Liver (tissue), 9 donors: ENCODE data around the gene SLC25A13. TPM values are rescaled to one million over a fixed set of nuclear protein-coding genes. Genes with fewer than 3 reads are reported as not detected.

Source experiments
- DNase-seq: peaks from one replicate; pipeline ENCODE4 v3.0.0-alpha.2; 2017; ENCODE audit warnings: low spot score
- H3K27ac ChIP-seq, 2 donors: one replicate each; pipeline ENCODE4 v1.7.0; 2013; ENCODE audit warnings: inconsistent platforms in 2 of 2, low read length in 2 of 2, control low read depth in 1 of 2, low read depth in 1 of 2, mild to moderate bottlenecking in 1 of 2
- H3K27me3 ChIP-seq, 4 donors: one replicate each; pipeline versions ENCODE4 v1.6.1 to v1.7.0; 2013; ENCODE audit warnings: low read length in 3 of 4, inconsistent platforms in 1 of 4, mild to moderate bottlenecking in 1 of 4, moderate library complexity in 1 of 4; ENCODE audit not compliant: control insufficient read depth in 4 of 4, insufficient read depth in 4 of 4
- H3K36me3 ChIP-seq, 4 donors: one replicate each; pipeline versions ENCODE4 v1.6.1 to v1.7.0; 2013; ENCODE audit warnings: low read length in 3 of 4, mild to moderate bottlenecking in 3 of 4, low read depth in 1 of 4, moderate library complexity in 1 of 4; ENCODE audit not compliant: control insufficient read depth in 4 of 4, insufficient read depth in 3 of 4
- H3K4me1 ChIP-seq, 4 donors: one replicate each; pipeline versions ENCODE4 v1.6.1 to v1.7.0; 2013; ENCODE audit warnings: low read length in 3 of 4, mild to moderate bottlenecking in 3 of 4, moderate library complexity in 1 of 4; ENCODE audit not compliant: control insufficient read depth in 4 of 4, insufficient read depth in 4 of 4
- H3K4me3 ChIP-seq, 3 donors: one replicate each; pipeline versions ENCODE4 v1.6.1 to v1.7.0; 2013; ENCODE audit warnings: low read length in 3 of 3, control low read depth in 1 of 3, low read depth in 1 of 3, mild to moderate bottlenecking in 1 of 3
- H3K9ac ChIP-seq, 2 donors: one replicate each; pipeline ENCODE4 v1.7.0; 2013; ENCODE audit warnings: low read length in 2 of 2, mild to moderate bottlenecking in 2 of 2, moderate library complexity in 2 of 2, control low read depth in 1 of 2, low read depth in 1 of 2
- H3K9me3 ChIP-seq, 4 donors: one replicate each; pipeline versions ENCODE4 v1.6.1 to v1.7.0; 2013; ENCODE audit warnings: low read length in 3 of 4; ENCODE audit not compliant: control insufficient read depth in 4 of 4
- CTCF ChIP-seq: fragments of 150-350 bp; IDR thresholded peaks from 2 replicates; pipeline ENCODE4 v1.5.1; 2017; ENCODE audit warnings: improper control_type of control experiment, low read depth, low read length; ENCODE audit not compliant: missing input control
- FOXA1 ChIP-seq: IDR thresholded peaks from 2 replicates; pipeline ENCODE4 v1.6.1; 2016; ENCODE audit warnings: antibody characterized with exemption
- GABPA ChIP-seq, 2 donors: IDR thresholded peaks in 1 of 2; conservative IDR thresholded peaks in 1 of 2; 2 replicates each; pipeline ENCODE4 v1.6.1; 2016; ENCODE audit warnings: antibody characterized with exemption in 2 of 2, mild to moderate bottlenecking in 1 of 2, moderate library complexity in 1 of 2
- HNF4G ChIP-seq: IDR thresholded peaks from 2 replicates; pipeline ENCODE4 v1.6.1; 2016; ENCODE audit warnings: antibody characterized with exemption
- MAX ChIP-seq: IDR thresholded peaks from 2 replicates; pipeline ENCODE4 v1.6.1; 2016; ENCODE audit warnings: antibody characterized with exemption
- RAD21 ChIP-seq, 2 donors: IDR thresholded peaks; 2 replicates each; pipeline ENCODE4 v1.6.1; 2016; ENCODE audit warnings: antibody characterized with exemption in 2 of 2, mild to moderate bottlenecking in 2 of 2
- REST ChIP-seq: IDR thresholded peaks from 2 replicates; pipeline ENCODE4 v1.6.1; 2016; ENCODE audit warnings: antibody characterized with exemption, mild to moderate bottlenecking
- TAF1 ChIP-seq: conservative IDR thresholded peaks from 2 replicates; pipeline ENCODE4 v1.6.1; 2016; ENCODE audit warnings: antibody characterized with exemption, mild to moderate bottlenecking
- YY1 ChIP-seq: IDR thresholded peaks from 2 replicates; pipeline ENCODE4 v1.6.1; 2016; ENCODE audit warnings: antibody characterized with exemption, mild to moderate bottlenecking
- ZBTB33 ChIP-seq: IDR thresholded peaks from 2 replicates; pipeline ENCODE4 v1.6.1; 2016; ENCODE audit warnings: antibody characterized with exemption
- WGBS: extraction: QIAGEN DNeasy Blood & Tissue Kit; methylation state at CpG from one replicate; pipeline ENCODE4 v1.1.7; 2013; 5-methylcytosine and 5-hydroxymethylcytosine counted together
- polyA plus RNA-seq, 2 donors: library from polyadenylated mRNA; stranded (reverse) in 1 of 2; unstranded in 1 of 2; fragments of 200-250 nt in 1 of 2; fragments of >200 nt in 1 of 2; fragmentation: Nextera tagmentation in 1 of 2; extraction: Ambion mirVana in 1 of 2; gene quantifications; one replicate each; pipeline versions ENCODE4 v1.2.1 to v1.2.3, GENCODE V29; 2013 to 2015
- total RNA-seq, 2 donors: library from RNA; depleted of rRNA; stranded (reverse); fragments of >200 nt; gene quantifications; one replicate each; pipeline ENCODE4 v1.2.3, GENCODE V29; 2014
- donor health status: healthy.
- donor health status: healthy.
- donor health status: healthy.
- donor health status: healthy.
- donor health status: healthy.

The SLC25A13 gene
- total and polyA plus RNA-seq, 4 donors = 45.6 to 116 (median 63.9) TPM

GRCh38 chr7:96246919-96247318 is 75.0 kb downstream of the SLC25A13 start:
- Histone ChIP-seq H3K9ac (no peak overlapping the region), H3K4me3 (no peak overlapping the region), H3K4me1 (peaks cover 6 to 34% (median 21%) of the 10 kb centered on the region in 4 donors), H3K9me3 (no peaks in the 10 kb centered on the region), H3K27me3 (no peaks in the 10 kb centered on the region), H3K36me3 (no peaks in the 10 kb centered on the region), H3K27ac (no peak overlapping the region)
- 95% methylated on average over 3 of the region's 3 CpGs for WGBS
- no peak for DNase-seq
- TF ChIP-seq MAX = no peak
- TF ChIP-seq RAD21 (IDR thresholded peaks at IDR 0.05) = no peak
- no peak for TF ChIP-seq HNF4G
- no peak for TF ChIP-seq CTCF
- TF ChIP-seq ZBTB33 = no peak

- H3K27ac ChIP-seq = no peak overlapping the region
- no peak for TF ChIP-seq YY1
- TF ChIP-seq REST = no peak
- TF ChIP-seq TAF1 = no peak
- TF ChIP-seq FOXA1 = no peak
- TF ChIP-seq HNF4G = no peak
- no peak for TF ChIP-seq GABPA (IDR thresholded peaks at IDR 0.05 in 1 of 2, conservative IDR thresholded peaks at IDR 0.05 in 1 of 2)
- no peak for TF ChIP-seq ZBTB33
- DNase-seq = no peak
- WGBS = 79% methylated on average over 2 of the region's 2 CpGs
- H3K4me3 ChIP-seq = no peak overlapping the region
- no peak overlapping the region for H3K9ac ChIP-seq
- H3K9me3 ChIP-seq = no peaks in the 10 kb centered on the region
- peaks cover 6 to 31% (median 21%) of the 10 kb centered on the region in 4 donors for H3K4me1 ChIP-seq
- no peaks in the 10 kb centered on the region for H3K27me3 ChIP-seq
- H3K36me3 ChIP-seq = no peaks in the 10 kb centered on the region
These were observed 77.0 kb downstream of the SLC25A13 start for GRCh38 chr7:96244992-96245292.
